Astrocyte of the cerebellum (primary cell): ENCODE results near the gene CD46.

Experiments
- DNase-seq: peaks from one replicate; pipeline ENCODE4 v3.0.0-alpha.2; 2011; ENCODE audit warnings: low read depth
- H3K4me3 ChIP-seq: 2 replicates; pipeline ENCODE4 v1.5.1; 2011; ENCODE audit warnings: mild to moderate bottlenecking, low read depth, low read length, moderate library complexity
- CTCF ChIP-seq: IDR thresholded peaks from 2 replicates; pipeline ENCODE4 v1.5.1; 2012; ENCODE audit warnings: low read length, low read depth, moderate library complexity, mild to moderate bottlenecking; ENCODE audit errors: missing control alignments
- in situ Hi-C: cut with HindIII; loops from 2 replicates; pipeline ENCODE4 v1.10.0; 2017; ENCODE audit warnings: low sequenced_read_pairs

Gene CD46

GRCh38 chr1:207807326-207807689 lies 55.5 kb downstream of the CD46 start:
- DNase-seq, result no peak
- no peak for TF ChIP-seq CTCF
- in situ Hi-C loops, result no loop called here
- no peak overlapping the region for H3K4me3 ChIP-seq

- H3K4me3 ChIP-seq, result no peak overlapping the region
- no peak for DNase-seq
- in situ Hi-C loops, result no loop called here
- no peak for TF ChIP-seq CTCF
These were observed 56.0 kb downstream of the CD46 start for GRCh38 chr1:207807690-207808321.

GRCh38 chr1:207808322-207808705 lies 56.5 kb downstream of the CD46 start:
- no peak overlapping the region for H3K4me3 ChIP-seq

GRCh38 chr1:207808911-207809555 lies 57.2 kb downstream of the CD46 start:
- no peak for TF ChIP-seq CTCF

More at GRCh38 chr1:207808322-207808705, 56.5 kb downstream of the CD46 start:
- in situ Hi-C loops, result no loop called here
- no peak for TF ChIP-seq CTCF
- no peak for DNase-seq

GRCh38 chr1:207810173-207810572 lies 58.3 kb downstream of the CD46 start:
- H3K4me3 ChIP-seq, result no peak overlapping the region
- peak; percentile 39 for DNase-seq
- in situ Hi-C loops, result no loop called here
- no peak for TF ChIP-seq CTCF

More at GRCh38 chr1:207808911-207809555, 57.2 kb downstream of the CD46 start:
- DNase-seq, result no peak
- no peak overlapping the region for H3K4me3 ChIP-seq
- in situ Hi-C loops, result no loop called here

GRCh38 chr1:207810606-207811295 lies 58.9 kb downstream of the CD46 start:
- DNase-seq, result no peak
- in situ Hi-C loops, result no loop called here
- no peak overlapping the region for H3K4me3 ChIP-seq
- no peak for TF ChIP-seq CTCF
